GM12864 (cell line): Measurements from ENCODE around the gene AKAP12.

Experiments
- DNase-seq: peaks from one replicate; pipeline ENCODE4 v3.0.0-alpha.2; 2011; ENCODE audit warnings: low read depth
- H3K4me3 ChIP-seq: 2 replicates; pipeline ENCODE4 v1.5.1; 2011; ENCODE audit warnings: mild to moderate bottlenecking, low read depth, low read length, control low read depth
- TF ChIP-seq, protein P1 (sequence below): IDR thresholded peaks from 2 replicates; pipeline ENCODE4 v1.5.1; 2011; ENCODE audit warnings: low read depth, mild to moderate bottlenecking, moderate library complexity, low read length, control low read depth, inconsistent platforms; ENCODE audit errors: missing control alignments

The AKAP12 gene

GRCh38 chr6:151297886-151298285, 58.1 kb downstream of the AKAP12 start:
- TF ChIP-seq, protein P1, sequence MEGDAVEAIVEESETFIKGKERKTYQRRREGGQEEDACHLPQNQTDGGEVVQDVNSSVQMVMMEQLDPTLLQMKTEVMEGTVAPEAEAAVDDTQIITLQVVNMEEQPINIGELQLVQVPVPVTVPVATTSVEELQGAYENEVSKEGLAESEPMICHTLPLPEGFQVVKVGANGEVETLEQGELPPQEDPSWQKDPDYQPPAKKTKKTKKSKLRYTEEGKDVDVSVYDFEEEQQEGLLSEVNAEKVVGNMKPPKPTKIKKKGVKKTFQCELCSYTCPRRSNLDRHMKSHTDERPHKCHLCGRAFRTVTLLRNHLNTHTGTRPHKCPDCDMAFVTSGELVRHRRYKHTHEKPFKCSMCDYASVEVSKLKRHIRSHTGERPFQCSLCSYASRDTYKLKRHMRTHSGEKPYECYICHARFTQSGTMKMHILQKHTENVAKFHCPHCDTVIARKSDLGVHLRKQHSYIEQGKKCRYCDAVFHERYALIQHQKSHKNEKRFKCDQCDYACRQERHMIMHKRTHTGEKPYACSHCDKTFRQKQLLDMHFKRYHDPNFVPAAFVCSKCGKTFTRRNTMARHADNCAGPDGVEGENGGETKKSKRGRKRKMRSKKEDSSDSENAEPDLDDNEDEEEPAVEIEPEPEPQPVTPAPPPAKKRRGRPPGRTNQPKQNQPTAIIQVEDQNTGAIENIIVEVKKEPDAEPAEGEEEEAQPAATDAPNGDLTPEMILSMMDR: no peak
- no peak for DNase-seq
- H3K4me3 ChIP-seq: no peak overlapping the region

DNA sequence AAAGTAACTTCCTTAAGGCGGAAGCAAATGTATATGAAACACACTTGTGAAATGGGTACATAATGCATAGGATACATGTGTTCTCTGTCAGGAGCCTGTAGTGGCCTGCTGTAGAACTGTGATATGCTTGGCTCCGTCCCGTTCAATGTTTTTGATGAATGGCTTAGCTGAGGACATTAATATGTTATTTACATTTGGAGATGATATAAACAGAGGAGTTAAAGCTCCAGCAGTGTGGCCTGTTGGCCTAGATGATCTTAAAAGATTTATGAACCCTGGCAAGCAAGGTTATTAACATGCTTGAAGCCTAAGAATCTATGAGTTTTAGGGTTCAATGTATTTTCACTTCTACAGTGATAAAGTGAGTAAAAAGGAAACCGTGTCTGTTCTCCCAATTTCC, 59.2 kb downstream of the AKAP12 start:
- TF ChIP-seq, protein P1: no peak
- H3K4me3 ChIP-seq: no peak overlapping the region
- no peak for DNase-seq

- TF ChIP-seq, protein P1: no peak
- DNase-seq: no peak
- H3K4me3 ChIP-seq: no peak overlapping the region
Measured at GRCh38 chr6:151300267-151300991, 60.7 kb downstream of the AKAP12 start.

DNA sequence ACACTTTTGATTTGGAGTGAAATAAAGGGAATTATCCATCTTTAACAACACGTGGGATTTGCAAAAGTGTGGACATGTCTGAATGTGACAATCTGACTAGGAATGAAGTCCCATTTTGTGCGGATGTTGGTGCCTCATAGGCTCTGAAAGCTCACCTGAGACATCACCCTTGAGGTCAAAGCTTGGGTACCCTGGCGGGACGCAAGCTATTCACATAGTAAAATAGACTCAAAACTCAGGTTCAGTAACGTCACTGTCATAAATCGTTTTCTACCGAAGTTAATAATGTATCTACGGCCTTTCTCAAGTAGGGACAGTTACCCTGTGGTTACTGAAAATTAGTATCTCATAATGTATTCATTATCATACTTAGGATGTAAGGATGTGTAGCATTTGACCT, 61.8 kb downstream of the AKAP12 start:
- TF ChIP-seq, protein P1: no peak
- no peak overlapping the region for H3K4me3 ChIP-seq
- no peak for DNase-seq

DNA sequence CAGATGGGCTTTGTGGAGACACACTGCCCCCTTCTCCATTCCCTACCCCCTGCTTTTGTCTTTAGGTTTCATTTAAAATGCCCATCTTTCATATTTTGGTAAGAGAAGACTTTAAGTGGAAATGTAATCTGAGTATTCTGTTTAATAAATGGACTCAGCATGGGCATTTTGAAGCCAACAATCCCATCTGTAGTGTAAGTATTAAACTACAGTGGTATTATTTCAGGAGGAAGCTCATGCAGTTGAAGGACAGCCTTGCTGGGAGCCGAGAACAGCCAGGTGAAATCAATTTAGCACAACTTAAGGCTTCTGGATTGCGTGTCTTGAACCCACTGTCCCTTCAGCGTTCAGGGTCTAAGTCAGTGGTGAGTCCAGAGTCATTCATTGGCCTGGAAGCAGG, 63.5 kb downstream of the AKAP12 start:
- TF ChIP-seq, protein P1: no peak
- H3K4me3 ChIP-seq: no peak overlapping the region
- DNase-seq: no peak

GRCh38 chr6:151306269-151306783, 66.6 kb downstream of the AKAP12 start:
- no peak for DNase-seq
- H3K4me3 ChIP-seq: no peak overlapping the region
- TF ChIP-seq, protein P1: no peak

DNA sequence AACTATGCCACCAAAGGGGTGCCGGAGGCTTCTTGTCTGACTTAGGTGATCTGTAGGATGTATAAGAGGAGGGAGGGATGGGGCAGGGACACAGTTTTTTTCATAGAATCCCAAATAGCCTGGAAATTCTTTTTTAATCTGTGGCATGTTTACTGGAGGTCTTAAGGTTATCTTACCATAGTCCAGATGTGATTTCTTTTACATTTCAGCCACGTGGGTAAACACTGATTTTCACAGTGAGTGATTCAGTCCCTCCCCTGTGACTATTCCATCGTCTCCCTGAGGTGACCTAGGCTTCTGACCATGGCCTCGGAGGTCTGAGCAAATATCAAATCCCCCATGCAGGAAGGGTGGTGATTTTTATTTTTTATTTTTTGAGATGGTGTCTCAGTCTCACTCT, 67.7 kb downstream of the AKAP12 start:
- TF ChIP-seq, protein P1: no peak
- H3K4me3 ChIP-seq: no peak overlapping the region
- DNase-seq: no peak
